Measurements from ENCODE around the gene SLITRK6. TPM values are rescaled to one million over a fixed set of nuclear protein-coding genes. Genes with fewer than 3 reads are reported as not detected.
"Not testable (repeated sequence)": the region's sequence is repeated elsewhere in the genome, so short reads cannot be mapped to it uniquely, and the experiment has no call there.

Gene SLITRK6
- total RNA-seq, 1 donor from 2014 or later = 1.9 TPM

- DNase-seq; intact Hi-C loops (cut with micrococcal nuclease); ATAC-seq: not testable (repeated sequence)
Observed at GRCh38 chr13:85743201-85743770, 55.9 kb downstream of the SLITRK6 start.
